Activated naive CD4-positive, alpha-beta T cell treated with anti-CD3 and anti-CD28 coated beads, Interleukin-2, amount 50 U/mL, for 16 hours (primary cell): ENCODE results near the gene DNAH3.
"Not testable (repeated sequence)": the region's sequence is repeated elsewhere in the genome, so short reads cannot be mapped to it uniquely, and the experiment has no call there.

Source experiments
- DNase-seq: peaks from one replicate; pipeline ENCODE4 v3.0.0-alpha.2; 2020

Gene DNAH3

DNA sequence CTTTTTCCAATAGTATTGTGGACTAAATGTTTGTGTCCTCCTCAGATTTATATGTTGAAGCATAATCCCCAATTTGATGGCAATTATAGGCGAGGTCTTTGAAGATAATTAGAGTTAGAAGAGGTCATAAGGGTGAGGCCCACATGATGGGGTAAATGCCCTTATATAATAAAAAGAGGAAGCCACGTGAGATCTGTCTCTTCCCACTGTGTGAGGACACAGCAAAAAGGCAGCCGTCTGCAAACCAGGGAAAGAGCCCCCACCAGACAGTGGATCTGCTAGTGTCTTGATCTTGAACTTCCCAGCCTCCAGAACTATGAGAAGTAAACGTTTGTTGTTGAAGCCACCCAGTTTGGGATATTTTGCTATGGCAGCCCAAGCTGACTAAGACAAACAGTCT lies 174.1 kb downstream of the DNAH3 start:
- DNase-seq: no peak

DNA sequence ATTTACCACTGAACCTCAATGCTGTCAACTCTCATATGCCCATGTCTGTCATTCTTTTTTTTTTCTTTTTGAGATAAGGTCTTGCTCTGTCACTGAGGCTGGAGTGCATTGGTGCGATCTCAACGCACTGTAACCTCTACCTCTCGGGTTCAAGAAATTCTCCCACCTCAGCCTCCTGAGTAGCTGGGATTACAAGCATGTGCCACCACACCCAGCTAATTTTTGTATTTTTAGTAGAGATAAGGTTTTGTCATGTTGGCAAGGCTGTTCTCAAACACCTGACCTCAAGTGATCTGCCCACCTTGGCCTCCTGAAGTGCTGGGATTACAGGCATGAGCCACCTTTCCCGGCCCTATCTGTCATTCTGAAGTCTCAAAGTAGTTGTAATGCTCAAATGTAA lies 177.4 kb downstream of the DNAH3 start:
- not testable (repeated sequence) for DNase-seq

DNA sequence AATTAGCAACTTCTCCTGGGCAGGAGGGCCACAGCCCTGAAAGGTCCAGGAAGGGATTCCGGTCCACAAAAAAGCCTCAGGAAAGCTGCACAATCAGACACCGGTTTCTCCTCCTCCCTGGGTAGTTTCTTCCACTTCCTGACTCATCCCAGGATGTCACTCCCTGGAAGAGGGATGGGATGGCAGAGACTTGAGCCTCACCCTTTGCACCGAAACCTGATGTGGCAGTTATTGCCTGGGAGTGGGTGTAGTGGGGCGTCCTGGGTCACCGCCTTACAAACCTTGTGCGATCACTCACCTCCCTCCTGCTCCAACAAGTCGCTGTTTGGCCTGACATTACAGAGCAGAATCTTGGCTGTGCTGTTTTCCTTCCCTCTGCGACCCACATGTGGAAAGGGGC lies 179.2 kb downstream of the DNAH3 start:
- no peak for DNase-seq

DNA sequence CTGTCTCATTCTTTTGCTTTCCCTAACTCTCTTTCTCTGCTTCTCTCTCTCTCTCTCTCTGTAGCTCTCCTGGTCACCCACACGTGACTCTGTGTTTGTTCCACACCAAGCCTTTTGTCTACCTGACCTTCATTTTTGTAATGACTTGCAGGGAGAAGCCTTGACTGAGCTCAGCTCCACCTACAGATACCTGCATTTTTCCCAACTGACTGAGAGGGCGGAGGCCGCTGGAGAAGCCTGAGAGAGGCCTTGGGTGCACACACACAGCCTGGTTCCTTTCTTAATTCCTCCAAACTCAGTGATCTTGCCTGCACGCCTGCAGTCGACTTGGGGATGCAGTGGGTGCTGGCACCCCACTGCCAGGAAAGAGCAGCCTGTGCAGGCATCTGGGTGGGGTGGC lies 181.3 kb downstream of the DNAH3 start:
- DNase-seq: no peak

DNA sequence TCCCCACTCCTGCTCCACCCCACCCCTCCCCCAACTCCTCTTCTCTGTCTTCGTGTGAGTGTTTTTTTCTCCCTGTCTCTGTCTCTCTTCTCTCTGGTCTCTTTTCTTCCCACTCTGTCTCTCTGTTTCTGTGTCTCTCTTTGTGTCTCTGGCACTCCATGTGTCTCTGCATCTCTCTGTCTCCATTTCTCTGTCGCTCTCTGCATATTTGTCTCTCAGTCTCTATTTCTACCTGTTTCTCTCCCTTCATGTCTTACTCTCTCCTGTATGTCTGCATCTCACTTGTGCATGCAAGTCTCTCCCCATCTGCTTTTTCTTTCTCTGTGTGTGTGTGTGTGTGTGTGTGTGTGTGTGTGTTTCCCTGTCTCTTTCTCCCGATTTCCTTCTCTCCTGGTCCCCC lies 181.9 kb downstream of the DNAH3 start:
- no peak for DNase-seq

DNA sequence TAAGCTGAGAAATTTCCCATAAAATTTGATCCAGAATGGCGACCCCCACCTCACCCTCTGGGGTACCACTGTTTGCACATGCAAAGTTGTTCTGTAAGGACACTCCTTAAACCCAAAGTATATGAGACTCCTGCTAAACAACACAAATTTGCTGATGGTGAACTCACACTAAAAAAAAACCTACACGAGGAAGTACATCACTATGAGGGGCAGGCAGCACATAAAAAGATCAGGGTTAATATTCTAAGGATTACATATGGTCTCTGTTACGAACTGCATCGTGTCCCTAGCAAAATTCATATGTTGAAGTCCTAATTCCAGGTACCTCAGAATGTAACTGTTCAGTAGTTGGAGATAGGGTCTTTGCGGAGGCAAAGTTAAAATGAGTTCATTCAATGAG lies 189.7 kb downstream of the DNAH3 start:
- no peak for DNase-seq

DNA sequence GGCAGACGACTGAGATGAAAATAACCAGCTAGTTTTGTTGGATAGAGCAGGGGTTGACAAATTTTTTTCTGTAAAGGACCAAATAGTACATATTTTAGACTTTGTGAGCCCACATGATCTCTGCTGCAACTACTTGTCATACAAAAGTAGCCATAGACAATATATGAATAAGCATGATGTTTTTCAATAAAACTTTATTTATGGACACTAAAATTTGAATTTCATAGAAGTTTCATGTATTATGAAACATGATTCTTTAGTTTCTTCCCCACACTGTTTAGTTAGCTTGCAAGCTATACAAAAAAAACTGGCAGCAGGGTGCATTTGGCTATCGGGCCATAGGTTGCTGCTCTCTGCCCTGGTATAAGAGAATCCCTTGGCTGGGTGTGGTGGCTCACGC lies 193.5 kb downstream of the DNAH3 start:
- no peak for DNase-seq

DNA sequence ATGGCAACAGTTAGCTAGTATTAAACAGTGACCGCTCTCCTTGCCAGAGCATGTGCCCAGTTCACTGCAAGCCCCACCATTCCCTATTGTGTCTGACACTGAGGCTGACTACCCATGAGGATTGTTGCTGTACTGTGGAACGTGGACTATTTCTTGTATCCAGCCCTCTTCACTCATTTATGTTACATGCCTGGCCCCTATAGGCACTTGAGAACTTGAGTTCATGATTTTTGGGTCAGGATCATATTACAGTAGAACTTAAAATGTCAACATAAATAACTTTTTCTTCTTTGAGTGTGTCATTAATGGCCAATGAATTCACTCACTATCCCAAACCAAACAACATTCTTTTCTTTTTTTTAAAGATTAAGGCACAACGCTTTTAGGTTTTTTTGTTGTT lies 194.3 kb downstream of the DNAH3 start:
- DNase-seq: no peak

DNA sequence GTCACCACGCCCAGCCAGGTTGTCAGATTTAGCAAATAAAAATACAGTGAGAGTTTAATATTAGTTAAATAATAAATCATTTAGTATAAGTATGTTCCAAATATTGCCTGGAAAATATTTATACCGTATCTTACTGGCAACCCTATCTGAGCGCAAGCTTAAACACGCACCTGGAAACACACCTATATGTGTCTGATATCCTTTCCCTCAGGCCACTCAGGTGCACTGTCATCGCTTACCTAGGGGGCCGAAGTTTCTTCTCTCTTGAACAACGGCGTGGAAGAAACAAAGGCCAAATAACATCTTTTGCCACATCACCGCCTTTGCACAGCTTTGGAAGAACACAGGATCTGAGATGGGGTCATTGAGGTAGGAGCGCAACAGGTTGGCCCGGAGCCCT lies 196.1 kb downstream of the DNAH3 start:
- no peak for DNase-seq

DNA sequence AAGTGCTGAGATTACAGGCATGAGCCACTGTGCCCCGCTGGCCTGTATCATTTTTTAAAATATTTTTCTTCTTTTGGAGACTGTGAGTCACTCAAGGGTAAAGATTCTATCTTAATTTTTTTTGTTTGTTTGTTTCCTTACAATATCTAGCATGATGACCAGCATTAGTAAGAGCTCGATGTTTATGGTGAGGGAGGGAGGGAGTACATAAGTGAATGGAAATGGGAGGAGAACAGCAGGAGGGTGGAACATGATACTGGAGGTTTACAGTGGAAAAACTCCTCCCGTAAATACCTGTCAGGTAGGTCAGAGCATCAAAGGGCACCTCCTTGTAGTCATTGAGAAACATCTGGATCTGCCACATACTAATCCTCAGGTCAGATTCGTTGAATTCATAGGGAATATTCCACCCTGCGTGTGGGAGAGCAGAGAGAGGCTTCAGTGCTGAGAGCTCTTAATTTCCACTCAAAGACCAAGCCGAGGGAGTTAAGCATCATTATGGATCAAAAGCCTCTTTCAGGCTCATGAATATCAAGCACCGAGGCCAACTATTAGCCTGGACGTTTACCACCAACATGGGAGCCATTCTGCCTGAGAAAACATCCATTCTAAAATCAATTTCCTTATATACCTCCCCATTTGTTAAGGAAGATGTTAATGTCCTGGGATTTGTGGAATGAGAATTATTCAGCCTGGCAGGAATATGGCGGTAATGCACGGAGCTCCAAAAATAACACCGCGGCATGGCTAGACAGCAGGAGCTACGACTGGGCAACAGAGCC lies 198.3 kb downstream of the DNAH3 start:
- DNase-seq: no peak

DNA sequence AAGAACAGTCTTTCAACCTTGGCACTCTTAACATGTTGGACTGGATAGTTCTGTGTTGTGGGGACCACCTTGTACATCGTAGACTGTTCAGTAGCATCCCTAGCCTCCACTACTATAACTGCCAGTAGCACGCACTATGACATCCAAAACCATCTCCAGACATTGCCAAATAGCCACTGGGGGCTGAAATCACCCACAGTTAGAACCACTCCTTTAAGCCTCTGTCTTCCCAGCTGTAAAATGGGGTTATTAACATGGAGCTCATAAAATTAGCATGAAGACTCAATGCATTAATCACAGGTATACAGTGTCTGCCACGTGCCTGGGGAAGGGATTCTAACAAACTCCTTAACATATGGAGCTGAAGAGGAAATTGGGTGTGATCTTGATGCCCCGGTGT lies 200.4 kb downstream of the DNAH3 start:
- DNase-seq: no peak

DNA sequence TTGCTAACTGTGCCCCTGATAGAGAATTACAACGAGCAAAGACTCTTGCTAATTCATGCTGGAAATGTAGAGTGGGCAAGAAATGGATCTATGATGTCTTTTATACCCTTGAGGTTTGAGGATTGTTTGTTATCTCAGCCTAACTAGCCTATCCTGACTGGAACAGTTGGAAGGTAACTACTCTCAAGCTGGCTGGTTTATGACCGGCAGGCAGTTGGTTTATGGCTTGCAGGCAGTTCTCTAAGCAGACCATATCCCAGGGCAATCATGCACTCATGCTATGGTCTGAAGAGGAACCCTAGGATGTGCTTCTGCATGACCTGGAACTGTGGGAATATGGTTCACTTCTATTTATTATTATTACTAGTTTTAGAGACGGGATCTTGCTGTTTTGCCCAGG lies 201.0 kb downstream of the DNAH3 start:
- no peak for DNase-seq

DNA sequence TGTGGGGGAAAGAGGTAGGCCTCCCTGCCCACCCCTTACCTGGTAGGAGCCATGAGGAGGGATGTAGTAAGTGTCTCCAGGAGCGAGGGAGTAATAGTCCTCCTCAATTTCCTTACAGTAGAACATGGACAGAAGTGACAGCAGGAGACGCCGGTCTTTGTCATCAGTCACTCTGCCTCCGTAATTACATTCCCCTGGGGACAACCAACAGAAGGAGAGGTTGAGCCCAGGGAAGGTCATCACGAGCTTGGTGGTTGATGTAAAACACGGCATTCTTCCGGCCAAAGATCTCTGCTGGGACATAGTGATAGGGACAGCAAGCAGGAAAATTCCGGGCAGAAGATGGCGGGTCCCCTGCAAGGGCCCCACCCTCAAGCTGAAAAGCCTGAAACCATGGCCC lies 202.2 kb downstream of the DNAH3 start:
- DNase-seq: no peak

DNA sequence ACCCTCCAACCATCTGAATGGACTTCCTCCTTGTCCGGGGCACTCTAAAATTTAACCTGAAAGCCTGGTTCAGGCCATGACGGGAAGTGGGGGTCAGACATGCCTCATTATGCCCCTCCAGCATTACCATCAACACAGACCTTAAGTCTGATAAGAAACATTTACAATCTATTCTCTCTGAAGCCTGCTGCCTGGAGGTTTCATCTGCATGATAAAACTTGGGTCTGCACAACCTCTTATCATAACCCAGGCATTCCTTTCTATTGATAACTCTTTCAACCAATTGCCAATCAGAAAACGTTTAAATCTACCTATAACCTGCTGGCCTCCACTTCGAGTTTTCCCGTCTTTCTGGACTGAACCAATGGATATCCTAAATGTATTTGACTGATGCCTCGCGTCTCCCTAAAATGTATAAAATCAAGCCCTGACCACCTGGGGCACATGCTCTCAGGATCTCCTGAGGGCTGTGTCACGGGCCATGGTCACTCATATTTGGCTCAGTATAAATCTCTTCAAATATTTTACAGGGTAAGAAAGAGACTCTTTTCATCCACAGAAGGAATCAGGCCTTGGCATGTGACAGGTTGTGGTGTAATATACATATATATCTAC lies 204.5 kb downstream of the DNAH3 start:
- DNase-seq: no peak

DNA sequence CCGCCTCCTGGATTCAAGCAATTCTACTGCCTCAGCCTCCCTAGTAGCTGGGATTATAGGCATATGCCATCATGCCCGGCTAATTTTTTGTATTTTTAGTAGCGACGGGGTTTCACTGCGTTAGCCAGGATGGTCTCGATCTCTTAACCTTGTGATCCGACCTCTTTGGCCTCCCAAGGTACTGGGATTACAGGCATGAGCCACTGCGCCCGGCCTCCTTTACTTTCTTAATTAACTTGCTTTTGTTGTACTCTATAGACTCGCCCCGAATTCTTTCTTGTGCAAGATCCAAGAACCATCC lies 205.1 kb downstream of the DNAH3 start:
- not testable (repeated sequence) for DNase-seq

DNA sequence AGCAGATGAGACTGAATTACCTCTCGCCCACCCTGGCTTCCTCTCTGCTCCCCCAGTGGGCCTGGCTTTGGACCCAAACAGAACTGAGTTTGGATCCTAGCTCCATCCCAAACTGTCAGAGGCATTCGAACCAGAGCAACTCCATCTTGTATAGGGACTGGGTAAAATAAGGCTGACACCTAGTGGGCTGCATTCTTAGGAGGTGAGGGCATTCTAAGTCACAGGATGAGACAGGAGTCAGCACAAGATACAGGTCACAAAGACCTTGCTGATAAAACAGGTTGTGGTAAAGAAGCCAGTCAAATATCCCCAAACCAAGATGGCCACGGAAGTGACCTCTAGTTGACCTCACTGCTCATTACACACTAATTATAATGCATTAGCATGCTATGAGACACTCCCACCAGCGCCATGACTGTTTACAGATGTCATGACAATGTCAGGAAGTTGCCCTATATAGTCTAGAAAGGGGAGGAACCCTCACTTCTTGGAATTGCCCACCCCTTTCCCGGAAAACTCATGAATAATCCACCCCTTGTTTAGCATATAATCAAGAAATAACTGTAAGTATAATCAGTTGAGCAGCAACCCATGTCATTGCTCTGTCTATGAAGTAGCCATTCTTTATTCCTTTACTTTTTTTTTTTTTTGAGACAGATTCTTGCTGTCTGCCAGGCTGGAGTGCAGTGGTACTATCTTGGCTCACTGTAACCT lies 205.6 kb downstream of the DNAH3 start:
- peak; percentile 14 for DNase-seq

DNA sequence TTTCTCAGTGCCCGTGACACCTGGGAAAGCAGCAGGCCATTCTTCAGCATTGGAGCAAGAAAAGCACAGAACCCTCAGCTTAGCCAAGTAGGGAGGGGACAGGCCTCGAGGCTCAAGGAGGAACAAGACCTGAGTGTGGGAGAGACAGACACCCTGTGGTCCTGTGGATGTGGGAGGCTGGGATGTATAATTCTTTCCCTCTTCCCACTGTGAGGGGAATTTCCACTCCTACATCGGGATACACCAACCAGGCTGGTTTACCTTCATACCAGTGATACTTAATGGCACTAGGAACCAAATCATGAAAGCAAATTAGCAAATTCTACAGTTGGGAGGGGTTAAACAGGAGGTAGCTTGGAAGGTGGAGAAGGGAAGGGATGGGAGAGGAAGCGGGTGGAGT lies 208.4 kb downstream of the DNAH3 start:
- DNase-seq: no peak

DNA sequence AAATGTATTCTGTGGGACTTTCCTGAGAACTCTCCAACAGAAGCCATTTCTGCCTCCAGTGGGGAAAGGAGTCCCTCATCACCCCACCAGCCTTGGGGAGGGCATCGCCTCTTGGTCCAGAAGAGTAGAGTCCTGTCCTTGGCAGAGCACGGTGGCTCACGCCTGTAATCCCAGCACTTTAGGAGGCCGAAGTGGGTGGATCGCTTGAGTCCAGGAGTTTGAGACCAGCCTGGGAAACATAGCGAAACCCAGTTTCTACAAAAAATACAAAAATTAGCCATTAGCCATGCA lies 209.1 kb downstream of the DNAH3 start:
- no peak for DNase-seq

DNA sequence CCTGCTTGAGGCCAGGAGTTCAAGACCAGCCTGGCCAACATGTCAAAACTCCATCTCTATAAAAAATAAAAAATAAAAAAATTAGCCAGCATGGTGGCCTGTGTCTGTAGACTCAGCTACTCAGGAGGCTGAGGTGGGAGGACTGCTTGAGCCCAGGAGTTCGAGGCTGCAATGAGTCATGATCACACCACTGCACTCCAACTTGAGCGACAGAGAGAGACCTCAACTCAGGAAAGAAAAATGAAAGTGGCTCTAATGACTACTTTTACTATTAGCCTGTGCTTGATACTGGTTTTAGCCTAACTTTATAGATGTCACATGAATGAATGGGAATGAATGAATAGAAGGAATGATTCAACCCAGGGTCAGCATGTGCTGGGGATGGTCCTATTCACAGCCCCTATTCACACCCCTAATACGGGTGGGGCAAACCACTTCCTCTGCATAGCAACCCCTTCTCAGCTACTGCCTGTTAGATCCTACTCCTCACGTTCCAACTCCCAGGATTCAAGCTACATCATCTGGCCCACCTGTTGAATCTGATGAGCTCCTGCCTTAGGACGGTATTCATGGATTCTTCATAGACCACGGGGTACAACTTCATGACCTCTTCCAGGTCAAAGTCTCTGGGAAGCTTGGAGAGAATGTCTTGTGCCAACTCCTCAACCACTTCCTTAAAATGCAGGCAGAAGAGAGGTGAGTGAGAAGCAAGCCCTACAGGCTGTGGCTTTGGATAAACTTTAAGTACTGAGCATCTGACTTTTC lies 209.6 kb downstream of the DNAH3 start:
- DNase-seq: no peak

DNA sequence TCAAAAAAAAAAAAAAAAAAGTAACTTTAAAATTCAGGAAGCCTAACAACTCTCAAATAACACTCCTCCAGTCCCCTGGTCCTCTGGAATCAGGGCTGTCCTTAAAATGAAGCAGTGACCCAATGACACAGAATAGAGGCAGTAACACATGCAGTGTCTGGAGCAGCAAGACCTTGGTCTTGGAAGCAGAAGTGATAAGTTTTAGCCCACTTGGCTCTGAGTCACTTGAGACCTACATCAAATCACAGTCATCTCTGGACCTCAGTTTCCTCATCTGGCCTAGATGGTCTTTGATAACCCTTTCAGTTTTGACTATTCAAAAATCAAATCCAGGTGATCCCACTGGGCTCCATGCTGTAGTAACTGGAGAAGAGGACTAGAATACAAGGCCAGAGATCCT lies 211.0 kb downstream of the DNAH3 start:
- DNase-seq: no peak

DNA sequence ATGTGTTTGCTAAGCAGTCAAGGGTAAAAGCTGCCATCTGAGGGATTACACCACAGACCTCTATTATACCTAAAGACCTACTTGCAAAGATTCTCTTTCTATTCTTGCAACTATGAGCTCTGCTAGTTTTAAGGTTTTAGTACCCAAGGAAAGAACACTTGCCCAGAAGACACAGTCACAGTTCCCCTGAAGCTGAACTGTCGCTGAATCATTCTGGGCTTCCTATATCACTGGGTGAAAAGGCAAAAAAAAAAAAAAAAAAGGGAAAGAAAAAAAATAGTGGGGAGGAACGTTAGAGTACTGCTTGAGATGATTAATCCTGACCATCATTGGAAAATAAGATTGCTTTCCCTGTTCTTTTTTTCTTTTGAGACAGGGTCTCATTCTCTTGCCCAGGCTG lies 212.2 kb downstream of the DNAH3 start:
- DNase-seq: no peak

DNA sequence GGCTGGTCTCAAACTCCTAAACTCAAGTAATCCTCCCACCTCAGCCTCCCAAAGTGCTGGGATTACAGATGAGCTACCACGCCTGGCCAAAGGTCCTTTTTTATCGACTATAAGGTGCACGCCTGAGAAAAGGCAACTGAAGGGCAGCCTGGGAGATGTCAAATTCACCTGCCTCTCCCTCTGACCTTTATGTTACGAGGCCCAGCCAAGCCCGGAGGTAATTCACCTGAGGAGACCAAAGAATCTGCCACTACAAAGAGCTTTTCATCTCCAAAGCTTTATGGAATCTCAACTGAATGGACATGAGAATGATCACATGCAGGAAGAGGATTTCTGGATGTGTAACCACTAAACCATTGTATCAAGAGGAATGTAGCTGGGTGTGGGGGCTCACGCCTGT lies 212.9 kb downstream of the DNAH3 start:
- no peak for DNase-seq

DNA sequence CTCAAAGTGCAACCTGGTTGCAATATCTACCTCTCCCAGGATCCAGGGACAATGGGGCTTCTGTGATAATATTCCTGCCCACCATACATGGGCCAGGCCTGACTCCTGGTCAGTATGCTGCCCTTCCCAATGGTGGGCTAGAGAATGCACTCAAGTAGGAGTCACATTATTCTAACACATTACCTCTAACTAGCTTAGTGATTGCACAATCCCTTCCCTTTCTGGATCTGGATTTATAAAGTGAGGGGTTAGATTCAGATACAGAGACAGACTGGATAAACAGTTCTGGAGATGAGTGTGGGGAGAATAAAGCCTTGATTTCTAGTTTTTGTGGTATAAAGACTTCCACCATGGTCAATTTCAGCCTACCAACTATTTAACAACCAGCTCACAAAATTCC lies 217.1 kb downstream of the DNAH3 start:
- DNase-seq: no peak

DNA sequence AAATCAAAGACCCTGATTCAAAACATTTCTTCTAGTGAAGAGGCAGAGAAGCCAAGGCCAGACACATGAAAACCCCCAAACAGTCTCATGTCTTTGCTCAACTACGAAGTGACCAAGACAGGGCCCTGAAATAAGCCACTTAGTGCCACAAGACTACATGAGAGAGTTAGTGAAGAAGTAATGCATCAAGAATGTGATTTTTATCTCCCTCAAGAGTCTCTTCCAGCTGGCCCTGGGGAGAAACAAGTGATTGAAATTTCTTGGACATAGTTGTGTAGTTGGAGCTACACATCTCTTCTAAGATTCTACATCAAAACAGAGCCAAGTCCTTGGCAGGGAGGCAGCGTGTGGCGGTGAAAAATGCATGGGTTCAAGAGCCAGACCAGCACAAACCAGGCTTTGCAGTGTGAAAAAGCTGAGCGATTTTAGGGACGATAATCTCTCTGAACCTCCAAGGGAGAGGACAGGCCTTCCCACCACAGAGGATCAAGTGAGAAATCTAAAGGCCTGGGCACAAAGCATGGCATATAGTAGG lies 219.5 kb downstream of the DNAH3 start:
- no peak for DNase-seq
